Testis (tissue), 2 donors: ENCODE data around the gene CNTLN.

Experiments used
- CTCF ChIP-seq, 3 experiments: fragments of 450-650 bp in 2 of 3; fragments of 200-600 bp in 1 of 3; sonication (generic) in 1 of 3; IDR thresholded peaks; one replicate each; pipeline ENCODE4 v1.5.1; 2016 to 2019; ENCODE audit warnings: antibody characterized with exemption in 3 of 3, mild to moderate bottlenecking in 2 of 3, moderate library complexity in 1 of 3
- POLR2A ChIP-seq: fragments of 450-650 bp; IDR thresholded peaks from one replicate; pipeline ENCODE4 v1.6.1; 2017; ENCODE audit warnings: antibody characterized with exemption, mild to moderate bottlenecking, moderate library complexity

- TF ChIP-seq CTCF (IDR thresholded peaks at IDR 0.05) (no peak), POLR2A (no peak)
Measured at GRCh38 chr9:17171309-17172094, 36.7 kb downstream of the CNTLN start.
